ENCODE data around the gene POLE. TPM values are rescaled to one million over a fixed set of nuclear protein-coding genes. Genes with fewer than 3 reads are reported as not detected.

The POLE gene, protein sequence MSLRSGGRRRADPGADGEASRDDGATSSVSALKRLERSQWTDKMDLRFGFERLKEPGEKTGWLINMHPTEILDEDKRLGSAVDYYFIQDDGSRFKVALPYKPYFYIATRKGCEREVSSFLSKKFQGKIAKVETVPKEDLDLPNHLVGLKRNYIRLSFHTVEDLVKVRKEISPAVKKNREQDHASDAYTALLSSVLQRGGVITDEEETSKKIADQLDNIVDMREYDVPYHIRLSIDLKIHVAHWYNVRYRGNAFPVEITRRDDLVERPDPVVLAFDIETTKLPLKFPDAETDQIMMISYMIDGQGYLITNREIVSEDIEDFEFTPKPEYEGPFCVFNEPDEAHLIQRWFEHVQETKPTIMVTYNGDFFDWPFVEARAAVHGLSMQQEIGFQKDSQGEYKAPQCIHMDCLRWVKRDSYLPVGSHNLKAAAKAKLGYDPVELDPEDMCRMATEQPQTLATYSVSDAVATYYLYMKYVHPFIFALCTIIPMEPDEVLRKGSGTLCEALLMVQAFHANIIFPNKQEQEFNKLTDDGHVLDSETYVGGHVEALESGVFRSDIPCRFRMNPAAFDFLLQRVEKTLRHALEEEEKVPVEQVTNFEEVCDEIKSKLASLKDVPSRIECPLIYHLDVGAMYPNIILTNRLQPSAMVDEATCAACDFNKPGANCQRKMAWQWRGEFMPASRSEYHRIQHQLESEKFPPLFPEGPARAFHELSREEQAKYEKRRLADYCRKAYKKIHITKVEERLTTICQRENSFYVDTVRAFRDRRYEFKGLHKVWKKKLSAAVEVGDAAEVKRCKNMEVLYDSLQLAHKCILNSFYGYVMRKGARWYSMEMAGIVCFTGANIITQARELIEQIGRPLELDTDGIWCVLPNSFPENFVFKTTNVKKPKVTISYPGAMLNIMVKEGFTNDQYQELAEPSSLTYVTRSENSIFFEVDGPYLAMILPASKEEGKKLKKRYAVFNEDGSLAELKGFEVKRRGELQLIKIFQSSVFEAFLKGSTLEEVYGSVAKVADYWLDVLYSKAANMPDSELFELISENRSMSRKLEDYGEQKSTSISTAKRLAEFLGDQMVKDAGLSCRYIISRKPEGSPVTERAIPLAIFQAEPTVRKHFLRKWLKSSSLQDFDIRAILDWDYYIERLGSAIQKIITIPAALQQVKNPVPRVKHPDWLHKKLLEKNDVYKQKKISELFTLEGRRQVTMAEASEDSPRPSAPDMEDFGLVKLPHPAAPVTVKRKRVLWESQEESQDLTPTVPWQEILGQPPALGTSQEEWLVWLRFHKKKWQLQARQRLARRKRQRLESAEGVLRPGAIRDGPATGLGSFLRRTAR (N-terminal part only)
- 32.9 TPM for total RNA-seq

DNA sequence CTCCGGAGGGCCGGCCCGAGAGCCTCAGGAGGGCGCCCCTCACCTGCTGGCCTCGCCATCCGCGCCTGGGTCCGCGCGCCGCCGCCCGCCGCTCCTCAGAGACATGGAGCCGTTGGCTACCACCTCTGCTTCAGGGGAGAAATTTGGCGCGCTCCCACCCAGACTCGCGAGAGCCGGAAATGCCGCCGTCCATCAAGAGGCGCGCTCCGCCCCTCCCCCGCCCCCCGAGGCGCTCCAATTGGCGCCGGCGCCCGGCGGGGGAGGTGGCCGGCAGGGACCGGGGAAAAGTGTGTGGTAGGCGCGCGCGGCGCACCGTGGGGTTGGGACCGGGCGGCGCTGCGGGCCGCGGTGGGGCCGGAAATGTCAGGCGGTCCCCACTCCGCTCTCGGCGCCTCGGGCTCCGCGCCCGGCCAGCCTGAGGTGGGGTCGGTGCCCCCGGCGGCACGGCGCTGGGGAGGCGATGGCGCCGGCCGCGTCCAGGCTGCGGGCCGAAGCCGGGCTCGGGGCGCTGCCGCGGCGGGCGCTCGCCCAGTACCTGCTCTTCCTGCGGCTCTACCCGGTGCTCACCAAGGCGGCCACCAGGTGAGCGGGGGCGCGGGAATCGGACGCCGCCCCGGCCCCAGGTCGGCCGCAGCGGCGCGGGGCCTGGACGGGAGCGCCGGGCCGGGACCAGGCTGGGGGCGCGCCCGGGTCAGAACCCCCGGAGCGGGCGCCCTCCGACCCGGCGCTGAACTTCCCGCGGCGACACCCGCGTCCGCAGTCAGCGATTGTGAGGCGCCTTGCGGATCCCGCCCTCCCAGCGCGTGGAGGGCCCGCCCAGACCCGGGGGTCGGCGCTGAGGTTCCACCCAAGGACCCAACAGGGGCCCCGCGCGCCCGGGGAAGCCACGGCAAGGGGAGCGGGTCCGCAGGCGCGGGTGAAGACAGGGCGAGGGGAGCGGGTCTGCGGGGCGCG, at the start of gene POLE, which contains the start of gene PXMP2:
Gene POLE (minus strand): TSS at position 132 of the 954 bp plus-strand sequence. CDS start 27 bp downstream, at position 105.
Gene PXMP2 (plus strand): TSS at position 377 of the 954 bp plus-strand sequence. CDS start 84 bp downstream, at position 461.
- no peak within 1 kb of the TSS for H3K27ac ChIP-seq (ENCODE audit: low read depth, low read length)
- H3K9me3 ChIP-seq (ENCODE audit: control insufficient read depth in 3 of 3, low read length in 3 of 3): no peaks in the 10 kb centered on the region
- no peaks in the 10 kb centered on the region for H3K27me3 ChIP-seq (ENCODE audit: control insufficient read depth in 3 of 3, insufficient read depth in 3 of 3, low read length in 3 of 3)
- peak within 1 kb of the TSS; percentile 20 to 82 (median 64) for H3K9ac ChIP-seq (ENCODE audit: low read depth in 1 of 3, low read length in 3 of 3)
- peaks cover 0 to 5% (median 2%) of the 10 kb centered on the region in 3 donors for H3K36me3 ChIP-seq (ENCODE audit: control insufficient read depth in 3 of 3, insufficient read depth in 3 of 3, low read length in 3 of 3)
- peaks cover 5 to 14% (median 8%) of the 10 kb centered on the region in 3 donors for H3K4me1 ChIP-seq (ENCODE audit: control insufficient read depth in 3 of 3, insufficient read depth in 3 of 3, low read length in 3 of 3)
- H3K4me3 ChIP-seq (ENCODE audit: low read length in 3 of 3): peak within 1 kb of the TSS in 2 of 3 donors; percentile 67 to 70

DNA sequence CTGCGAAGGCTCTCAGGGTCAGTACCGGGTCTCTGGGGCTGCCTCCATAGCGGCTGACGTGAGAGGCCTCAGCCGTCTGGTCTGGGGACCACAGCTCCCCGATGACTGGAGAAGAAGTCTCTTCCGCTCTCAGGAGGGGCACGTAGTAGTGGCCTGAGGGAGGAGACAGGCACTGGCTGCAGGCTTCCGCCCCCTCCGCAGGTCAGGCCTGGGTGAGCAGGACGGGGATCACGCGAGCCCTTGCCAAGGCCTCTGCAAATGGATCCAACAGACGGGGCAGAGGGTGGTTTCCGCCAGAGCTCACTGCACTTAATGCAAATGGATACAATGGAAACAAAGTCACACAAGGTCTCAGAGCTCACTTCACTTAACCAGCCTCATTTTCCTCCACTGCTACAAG, 49.8 kb upstream of the POLE start:
- Histone ChIP-seq H3K9me3 (ENCODE audit: control insufficient read depth in 3 of 3, low read length in 3 of 3) (no peaks in the 10 kb centered on the region), H3K27ac (ENCODE audit: low read depth, low read length) (no peak overlapping the region), H3K4me1 (ENCODE audit: control insufficient read depth in 3 of 3, insufficient read depth in 3 of 3, low read length in 3 of 3) (no peaks in the 10 kb centered on the region), H3K27me3 (ENCODE audit: control insufficient read depth in 3 of 3, insufficient read depth in 3 of 3, low read length in 3 of 3) (no peaks in the 10 kb centered on the region), H3K36me3 (ENCODE audit: control insufficient read depth in 3 of 3, insufficient read depth in 3 of 3, low read length in 3 of 3) (peaks cover 78 to 91% (median 88%) of the 10 kb centered on the region in 3 donors), H3K9ac (ENCODE audit: low read depth in 1 of 3, low read length in 3 of 3) (no peak overlapping the region), H3K4me3 (ENCODE audit: low read length in 3 of 3) (no peak overlapping the region)

DNA sequence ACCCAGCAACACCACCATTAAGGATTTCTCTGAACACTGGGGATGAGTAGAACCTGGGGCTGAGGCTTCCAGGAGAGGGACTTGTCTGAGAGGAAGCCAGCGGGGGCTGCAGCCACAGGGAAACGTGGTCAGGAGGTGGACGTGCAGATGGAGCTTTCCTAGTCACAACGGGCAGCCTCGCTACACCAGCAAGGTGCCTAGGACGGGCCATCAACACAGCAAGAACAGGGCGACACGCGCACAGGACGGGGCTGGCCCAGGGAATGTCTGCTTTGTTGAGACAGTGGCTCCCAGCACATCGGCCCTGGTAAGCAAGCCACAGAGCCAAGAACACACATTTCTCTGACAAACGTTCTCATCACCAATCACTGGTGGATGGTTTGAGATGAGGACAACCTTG, 49.2 kb upstream of the POLE start:
- Histone ChIP-seq H3K36me3 (ENCODE audit: control insufficient read depth in 3 of 3, insufficient read depth in 3 of 3, low read length in 3 of 3) (peaks cover 78 to 91% (median 89%) of the 10 kb centered on the region in 3 donors), H3K27ac (ENCODE audit: low read depth, low read length) (no peak overlapping the region), H3K27me3 (ENCODE audit: control insufficient read depth in 3 of 3, insufficient read depth in 3 of 3, low read length in 3 of 3) (no peaks in the 10 kb centered on the region)

DNA sequence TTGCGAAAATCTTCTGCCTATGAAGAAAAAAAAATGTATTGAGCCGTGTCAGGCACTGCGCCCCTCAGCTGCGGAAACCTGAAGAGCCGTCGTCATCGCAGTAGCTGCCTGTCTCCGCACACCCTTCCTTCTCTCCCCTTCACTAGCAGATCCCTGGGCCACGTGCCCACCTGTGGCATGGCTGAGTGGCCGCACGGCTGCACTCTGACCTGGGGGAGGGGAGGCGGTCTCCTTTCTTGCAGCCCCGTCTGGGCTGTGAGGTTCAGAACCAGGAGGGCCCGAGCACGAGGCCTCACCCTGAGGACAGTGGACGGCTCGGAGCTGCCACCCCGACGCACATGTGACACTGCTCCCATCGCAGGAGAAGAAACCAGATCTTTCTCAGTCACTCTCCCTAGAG, 48.4 kb upstream of the POLE start:
- H3K27me3 ChIP-seq (ENCODE audit: control insufficient read depth in 3 of 3, insufficient read depth in 3 of 3, low read length in 3 of 3): no peaks in the 10 kb centered on the region
- H3K36me3 ChIP-seq (ENCODE audit: control insufficient read depth in 3 of 3, insufficient read depth in 3 of 3, low read length in 3 of 3): peaks cover 78 to 91% (median 89%) of the 10 kb centered on the region in 3 donors
- no peaks in the 10 kb centered on the region for H3K4me1 ChIP-seq (ENCODE audit: control insufficient read depth in 3 of 3, insufficient read depth in 3 of 3, low read length in 3 of 3)

More for the DNA sequence above, 49.2 kb upstream of the POLE start:
- Histone ChIP-seq H3K9me3 (ENCODE audit: control insufficient read depth in 3 of 3, low read length in 3 of 3) (no peaks in the 10 kb centered on the region), H3K9ac (ENCODE audit: low read depth in 1 of 3, low read length in 3 of 3) (no peak overlapping the region), H3K4me1 (ENCODE audit: control insufficient read depth in 3 of 3, insufficient read depth in 3 of 3, low read length in 3 of 3) (no peaks in the 10 kb centered on the region), H3K4me3 (ENCODE audit: low read length in 3 of 3) (no peak overlapping the region)

DNA sequence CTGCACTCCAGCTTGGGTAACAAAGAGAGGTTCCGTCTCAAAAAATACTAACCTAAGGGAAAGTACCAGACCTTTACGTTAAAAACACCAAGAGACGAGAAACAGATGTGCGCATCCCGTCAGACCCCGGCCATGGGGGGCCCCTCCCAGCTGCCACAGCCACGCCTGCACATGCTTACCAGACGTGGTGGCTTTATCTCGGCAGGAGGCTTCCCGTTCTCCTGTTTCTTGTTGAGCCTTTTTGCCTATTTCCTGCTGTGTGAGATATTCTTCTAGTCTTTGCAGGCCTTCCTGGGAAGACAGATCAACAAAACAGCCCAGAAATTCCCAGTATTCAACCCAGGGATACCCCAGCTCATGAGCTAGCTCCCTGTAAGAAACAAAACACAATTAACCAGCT, 47.1 kb upstream of the POLE start:
- Histone ChIP-seq H3K4me1 (ENCODE audit: control insufficient read depth in 3 of 3, insufficient read depth in 3 of 3, low read length in 3 of 3) (no peaks in the 10 kb centered on the region), H3K36me3 (ENCODE audit: control insufficient read depth in 3 of 3, insufficient read depth in 3 of 3, low read length in 3 of 3) (peaks cover 68 to 86% (median 85%) of the 10 kb centered on the region in 3 donors), H3K27ac (ENCODE audit: low read depth, low read length) (no peak overlapping the region), H3K9me3 (ENCODE audit: control insufficient read depth in 3 of 3, low read length in 3 of 3) (no peaks in the 10 kb centered on the region), H3K27me3 (ENCODE audit: control insufficient read depth in 3 of 3, insufficient read depth in 3 of 3, low read length in 3 of 3) (no peaks in the 10 kb centered on the region), H3K9ac (ENCODE audit: low read depth in 1 of 3, low read length in 3 of 3) (no peak overlapping the region), H3K4me3 (ENCODE audit: low read length in 3 of 3) (no peak overlapping the region)

More for the DNA sequence above, 48.4 kb upstream of the POLE start:
- Histone ChIP-seq H3K4me3 (ENCODE audit: low read length in 3 of 3) (no peak overlapping the region), H3K9me3 (ENCODE audit: control insufficient read depth in 3 of 3, low read length in 3 of 3) (no peaks in the 10 kb centered on the region), H3K27ac (ENCODE audit: low read depth, low read length) (no peak overlapping the region), H3K9ac (ENCODE audit: low read depth in 1 of 3, low read length in 3 of 3) (no peak overlapping the region)

DNA sequence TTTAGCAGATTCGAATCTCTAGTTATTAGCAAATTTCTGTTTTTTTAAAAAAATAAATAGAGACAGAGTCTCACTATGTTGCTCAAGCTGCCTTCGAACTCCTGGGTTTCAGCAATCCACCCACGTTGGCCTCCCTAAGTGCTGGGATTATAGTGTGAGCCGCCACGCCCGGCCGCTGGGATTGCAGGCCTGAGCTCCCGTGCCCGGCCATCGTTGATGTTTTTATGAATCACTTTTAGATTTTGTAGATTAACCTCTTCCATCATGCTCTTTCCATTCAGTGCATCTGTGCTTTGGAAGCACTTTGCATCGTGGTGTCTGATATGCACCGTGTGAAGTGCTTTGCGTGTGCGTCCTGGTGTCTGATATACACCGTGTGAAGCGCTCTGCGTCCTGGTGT, 44.4 kb upstream of the POLE start:
- peaks cover 71 to 88% (median 84%) of the 10 kb centered on the region in 3 donors for H3K36me3 ChIP-seq (ENCODE audit: control insufficient read depth in 3 of 3, insufficient read depth in 3 of 3, low read length in 3 of 3)
- no peaks in the 10 kb centered on the region for H3K27me3 ChIP-seq (ENCODE audit: control insufficient read depth in 3 of 3, insufficient read depth in 3 of 3, low read length in 3 of 3)
- H3K4me1 ChIP-seq (ENCODE audit: control insufficient read depth in 3 of 3, insufficient read depth in 3 of 3, low read length in 3 of 3): no peaks in the 10 kb centered on the region
- H3K9me3 ChIP-seq (ENCODE audit: control insufficient read depth in 3 of 3, low read length in 3 of 3): no peaks in the 10 kb centered on the region
- H3K4me3 ChIP-seq (ENCODE audit: low read length in 3 of 3): no peak overlapping the region
- H3K9ac ChIP-seq (ENCODE audit: low read depth in 1 of 3, low read length in 3 of 3): no peak overlapping the region
- H3K27ac ChIP-seq (ENCODE audit: low read depth, low read length): no peak overlapping the region

DNA sequence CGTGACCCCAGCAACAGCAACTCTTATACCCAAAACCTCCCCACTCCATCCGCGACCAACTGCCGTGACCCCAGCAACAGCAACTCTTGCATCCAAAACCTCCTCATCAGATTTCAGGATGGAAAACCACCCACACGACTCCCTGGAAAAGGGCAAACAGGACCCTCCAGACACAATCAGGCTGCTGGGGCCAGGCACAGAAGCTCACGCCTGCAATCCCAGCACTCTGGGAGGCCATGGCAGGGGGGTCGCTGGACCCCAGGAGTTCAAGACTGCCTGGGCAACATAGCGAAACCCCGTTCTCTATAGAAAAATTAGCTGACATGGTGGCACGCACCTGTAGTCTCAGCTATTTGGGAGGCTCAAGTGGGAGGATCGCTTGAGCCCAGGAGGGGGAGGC, 43.2 kb upstream of the POLE start:
- no peak overlapping the region for H3K4me3 ChIP-seq (ENCODE audit: low read length in 3 of 3)
- H3K27me3 ChIP-seq (ENCODE audit: control insufficient read depth in 3 of 3, insufficient read depth in 3 of 3, low read length in 3 of 3): no peaks in the 10 kb centered on the region
- H3K27ac ChIP-seq (ENCODE audit: low read depth, low read length): no peak overlapping the region
- peaks cover 70 to 89% (median 86%) of the 10 kb centered on the region in 3 donors for H3K36me3 ChIP-seq (ENCODE audit: control insufficient read depth in 3 of 3, insufficient read depth in 3 of 3, low read length in 3 of 3)
- no peaks in the 10 kb centered on the region for H3K4me1 ChIP-seq (ENCODE audit: control insufficient read depth in 3 of 3, insufficient read depth in 3 of 3, low read length in 3 of 3)
- no peaks in the 10 kb centered on the region for H3K9me3 ChIP-seq (ENCODE audit: control insufficient read depth in 3 of 3, low read length in 3 of 3)
- H3K9ac ChIP-seq (ENCODE audit: low read depth in 1 of 3, low read length in 3 of 3): no peak overlapping the region

DNA sequence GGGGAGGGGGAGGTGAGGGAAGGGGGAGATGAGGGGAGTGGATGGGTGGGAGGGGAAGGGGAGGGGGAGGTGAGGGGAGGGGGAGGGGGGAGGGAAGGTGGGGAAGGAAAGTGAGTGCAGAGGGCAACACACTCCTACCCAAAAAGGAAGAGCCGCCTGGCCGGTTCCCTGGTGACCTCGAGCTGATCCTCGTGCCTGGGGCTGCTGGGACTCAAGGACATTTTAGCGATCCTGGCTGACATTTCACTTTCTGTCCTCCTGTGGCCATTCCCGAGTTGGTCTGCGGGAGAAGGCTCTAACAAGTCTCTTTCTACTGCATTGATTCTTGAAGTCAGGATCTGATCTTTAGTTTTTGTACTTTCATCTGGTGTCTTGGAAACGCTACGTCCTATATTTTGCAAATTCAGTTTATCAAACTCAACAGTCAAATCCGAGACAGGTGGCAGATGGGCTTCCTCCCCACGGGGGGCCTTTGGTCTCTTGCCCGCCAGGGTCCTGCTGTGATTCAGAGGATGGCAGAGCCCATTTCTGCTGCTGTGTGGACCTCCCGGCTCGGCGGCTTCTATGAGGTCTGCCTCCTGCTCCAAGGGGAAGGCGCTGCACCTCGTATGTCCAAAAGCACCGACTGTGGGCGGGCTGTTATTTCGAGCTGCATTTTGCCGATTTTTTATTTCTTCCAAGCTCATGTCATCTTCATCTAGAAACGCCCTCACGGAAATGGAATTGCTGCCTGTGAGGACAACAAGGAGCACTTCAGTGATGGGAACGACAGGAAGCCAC, 42.6 kb upstream of the POLE start:
- Histone ChIP-seq H3K4me1 (ENCODE audit: control insufficient read depth in 3 of 3, insufficient read depth in 3 of 3, low read length in 3 of 3) (no peaks in the 10 kb centered on the region), H3K36me3 (ENCODE audit: control insufficient read depth in 3 of 3, insufficient read depth in 3 of 3, low read length in 3 of 3) (peaks cover 69 to 88% (median 85%) of the 10 kb centered on the region in 3 donors), H3K4me3 (ENCODE audit: low read length in 3 of 3) (no peak overlapping the region), H3K9me3 (ENCODE audit: control insufficient read depth in 3 of 3, low read length in 3 of 3) (no peaks in the 10 kb centered on the region), H3K27ac (ENCODE audit: low read depth, low read length) (no peak overlapping the region), H3K9ac (ENCODE audit: low read depth in 1 of 3, low read length in 3 of 3) (no peak overlapping the region), H3K27me3 (ENCODE audit: control insufficient read depth in 3 of 3, insufficient read depth in 3 of 3, low read length in 3 of 3) (no peaks in the 10 kb centered on the region)

All from skeletal muscle tissue (tissue), 4 donors.